Measurements from ENCODE around the gene TIE1.

DNA sequence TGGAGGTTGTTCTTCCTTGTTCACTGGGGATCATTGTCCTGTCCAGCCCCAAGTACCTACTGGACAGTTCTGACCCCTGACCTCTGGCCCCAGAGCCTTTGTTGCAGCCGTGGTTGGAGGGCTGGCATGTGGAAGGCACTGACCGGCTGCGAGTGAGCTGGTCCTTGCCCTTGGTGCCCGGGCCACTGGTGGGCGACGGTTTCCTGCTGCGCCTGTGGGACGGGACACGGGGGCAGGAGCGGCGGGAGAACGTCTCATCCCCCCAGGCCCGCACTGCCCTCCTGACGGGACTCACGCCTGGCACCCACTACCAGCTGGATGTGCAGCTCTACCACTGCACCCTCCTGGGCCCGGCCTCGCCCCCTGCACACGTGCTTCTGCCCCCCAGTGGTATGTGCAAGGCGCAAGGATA is 11.4 kb downstream of the TIE1 start:
- TF ChIP-seq CTCF (IDR thresholded peaks at IDR 0.05), result no peak
- TF ChIP-seq POLR2A (IDR thresholded peaks at IDR 0.05), result no peak
